ENCODE measurements around the gene PCDHGA2.

PCDHGA2 gene

DNA sequence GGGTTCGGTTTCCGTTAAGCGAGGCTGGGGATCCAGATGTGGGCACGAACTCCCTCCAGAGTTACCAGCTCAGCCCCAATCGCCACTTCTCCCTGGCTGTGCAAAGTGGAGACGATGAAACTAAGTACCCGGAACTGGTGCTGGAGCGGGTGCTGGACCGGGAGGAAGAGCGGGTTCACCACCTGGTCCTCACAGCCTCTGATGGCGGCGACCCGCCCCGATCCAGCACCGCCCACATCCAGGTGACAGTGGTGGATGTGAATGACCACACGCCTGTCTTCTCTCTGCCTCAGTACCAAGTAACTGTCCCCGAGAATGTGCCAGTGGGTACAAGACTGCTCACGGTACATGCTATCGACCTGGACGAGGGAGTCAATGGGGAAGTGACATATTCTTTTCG is 44.8 kb downstream of the PCDHGA2 start:
- no peak for DNase-seq

DNA sequence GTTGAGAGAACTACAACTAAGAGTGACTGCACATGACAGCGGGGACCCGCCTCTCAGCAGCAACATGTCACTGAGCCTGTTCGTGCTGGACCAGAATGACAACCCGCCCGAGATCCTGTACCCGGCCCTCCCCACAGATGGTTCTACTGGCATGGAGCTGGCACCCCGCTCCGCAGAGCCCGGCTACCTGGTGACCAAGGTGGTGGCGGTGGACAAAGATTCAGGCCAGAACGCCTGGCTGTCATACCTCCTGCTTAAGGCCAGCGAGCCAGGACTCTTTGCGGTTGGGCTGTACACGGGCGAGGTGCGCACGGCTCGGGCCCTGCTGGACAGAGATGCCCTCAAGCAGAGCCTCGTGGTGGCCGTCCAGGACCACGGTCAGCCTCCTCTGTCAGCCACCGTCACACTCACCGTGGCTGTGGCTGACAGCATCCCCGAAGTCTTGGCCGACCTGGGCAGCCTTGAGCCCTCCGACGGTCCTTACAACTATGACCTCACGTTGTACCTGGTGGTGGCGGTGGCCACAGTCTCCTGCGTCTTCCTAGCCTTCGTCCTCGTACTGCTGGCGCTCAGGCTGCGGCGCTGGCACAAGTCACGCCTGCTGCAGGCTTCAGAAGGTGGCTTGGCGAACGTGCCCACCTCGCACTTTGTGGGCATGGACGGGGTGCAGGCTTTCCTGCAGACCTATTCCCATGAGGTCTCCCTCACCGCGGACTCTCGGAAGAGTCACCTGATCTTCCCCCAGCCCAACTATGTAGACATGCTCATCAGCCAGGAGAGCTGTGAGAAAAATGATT is 46.1 kb downstream of the PCDHGA2 start:
- DNase-seq = no peak

DNA sequence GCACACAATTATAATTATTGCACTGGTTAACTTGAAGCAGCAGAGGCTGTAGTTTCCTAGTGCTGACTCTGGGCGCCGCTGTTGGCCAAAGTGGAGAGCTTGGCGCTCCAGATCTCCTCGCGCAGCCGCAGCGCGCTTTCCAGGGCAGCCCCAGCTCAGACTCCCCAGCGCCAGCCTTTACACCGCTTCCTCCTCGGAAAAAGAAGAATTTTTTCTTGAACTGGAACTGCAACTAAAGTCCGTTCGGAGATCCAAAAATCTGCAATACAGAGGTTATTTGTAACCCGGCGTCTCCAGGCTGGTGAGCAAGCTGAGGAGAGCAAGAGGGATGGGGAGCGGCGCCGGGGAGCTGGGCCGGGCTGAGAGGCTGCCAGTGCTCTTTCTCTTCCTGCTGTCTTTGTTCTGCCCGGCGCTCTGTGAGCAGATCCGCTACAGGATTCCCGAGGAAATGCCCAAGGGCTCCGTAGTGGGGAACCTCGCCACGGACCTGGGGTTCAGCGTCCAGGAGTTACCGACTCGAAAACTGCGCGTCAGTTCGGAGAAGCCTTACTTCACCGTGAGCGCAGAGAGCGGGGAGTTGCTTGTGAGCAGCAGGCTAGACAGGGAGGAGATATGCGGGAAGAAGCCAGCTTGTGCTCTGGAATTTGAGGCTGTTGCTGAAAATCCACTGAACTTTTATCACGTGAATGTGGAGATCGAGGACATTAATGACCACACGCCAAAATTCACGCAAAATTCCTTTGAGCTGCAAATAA is 49.2 kb downstream of the PCDHGA2 start, which contains the start of gene PCDHGB4:
Gene PCDHGB4 (plus strand): TSS at position 142 of the 755 bp plus-strand sequence. CDS start 187 bp downstream, at position 329.
- DNase-seq = peak; percentile 39

GRCh38 chr5:141388661-141389060 is 50.1 kb downstream of the PCDHGA2 start:
- no peak for DNase-seq

DNA sequence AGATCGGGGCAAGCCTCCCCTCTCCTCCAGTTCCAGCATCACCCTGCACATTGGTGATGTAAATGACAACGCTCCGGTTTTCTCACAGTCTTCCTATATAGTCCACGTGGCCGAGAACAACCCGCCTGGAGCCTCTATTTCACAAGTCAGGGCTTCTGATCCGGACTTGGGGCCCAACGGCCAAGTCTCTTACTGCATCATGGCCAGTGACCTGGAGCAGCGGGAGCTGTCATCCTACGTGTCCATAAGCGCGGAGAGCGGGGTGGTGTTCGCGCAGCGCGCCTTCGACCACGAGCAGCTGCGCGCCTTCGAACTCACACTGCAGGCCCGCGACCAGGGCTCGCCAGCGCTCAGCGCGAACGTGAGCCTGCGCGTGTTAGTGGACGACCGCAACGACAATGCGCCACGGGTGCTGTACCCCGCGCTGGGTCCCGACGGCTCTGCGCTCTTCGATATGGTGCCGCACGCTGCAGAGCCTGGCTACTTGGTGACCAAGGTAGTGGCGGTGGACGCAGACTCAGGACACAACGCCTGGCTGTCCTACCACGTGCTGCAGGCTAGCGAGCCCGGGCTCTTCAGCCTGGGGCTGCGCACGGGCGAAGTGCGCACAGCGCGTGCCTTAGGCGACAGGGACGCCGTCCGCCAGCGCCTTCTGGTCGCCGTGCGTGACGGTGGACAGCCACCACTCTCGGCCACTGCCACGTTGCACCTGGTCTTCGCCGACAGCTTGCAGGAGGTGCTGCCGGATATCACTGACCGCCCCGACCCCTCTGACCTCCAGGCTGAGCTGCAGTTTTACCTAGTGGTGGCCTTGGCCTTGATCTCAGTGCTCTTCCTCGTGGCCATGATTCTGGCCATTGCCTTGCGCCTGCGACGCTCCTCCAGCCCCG is 50.8 kb downstream of the PCDHGA2 start:
- no peak for DNase-seq

- DNase-seq = no peak
These were observed 54.1 kb downstream of the PCDHGA2 start, which contains the start of gene PCDHGA8 for GRCh38 chr5:141392429-141393198. PCDHGA8 (plus strand) TSS chr5:141392633; CDS start chr5:141392814, 181 bp downstream.

Data from stimulated activated CD4-positive, alpha-beta T cell treated with anti-CD3 and anti-CD28 coated beads, Interleukin-4, amount 100 ng/mL, for 1 hour (primary cell).